Pulmonary artery endothelial cell (primary cell): ENCODE results near the gene CNTN6. TPM values are rescaled to one million over a fixed set of nuclear protein-coding genes. Genes with fewer than 3 reads are reported as not detected.

Experiments used
- DNase-seq: peaks from one replicate; pipeline ENCODE4 v3.0.0-alpha.2; 2011; ENCODE audit warnings: low read depth, low spot score
- total RNA-seq: library from RNA; depleted of rRNA; stranded (reverse); fragments of >200 nt; gene quantifications from 2 replicates; pipeline ENCODE4 v1.2.3, GENCODE V29; 2014

CNTN6 gene
- total RNA-seq: not detected in 2 replicates

- DNase-seq: no peak
Observed at GRCh38 chr3:1092771-1093170, at the start of gene CNTN6. TSS of gene CNTN6 (plus strand) at chr3:1093024. CDS start at chr3:1148009, 54,985 bp downstream.

GRCh38 chr3:1048558-1048957 is 44.3 kb upstream of the CNTN6 start:
- DNase-seq: no peak

GRCh38 chr3:1055870-1056269 is 37.0 kb upstream of the CNTN6 start:
- no peak for DNase-seq

GRCh38 chr3:1056744-1057143 is 36.1 kb upstream of the CNTN6 start:
- no peak for DNase-seq

- no peak for DNase-seq
Observed at GRCh38 chr3:1057436-1057835, 35.4 kb upstream of the CNTN6 start.

GRCh38 chr3:1068985-1069384 is 23.8 kb upstream of the CNTN6 start:
- DNase-seq: no peak

GRCh38 chr3:1072041-1072440 is 20.8 kb upstream of the CNTN6 start:
- no peak for DNase-seq

- no peak for DNase-seq
Observed at GRCh38 chr3:1079662-1080061, 13.2 kb upstream of the CNTN6 start.

GRCh38 chr3:1082108-1082507 is 10.7 kb upstream of the CNTN6 start:
- DNase-seq: no peak

- no peak for DNase-seq
Observed at GRCh38 chr3:1087066-1087560, 5.7 kb upstream of the CNTN6 start.

GRCh38 chr3:1088503-1088902 is 4.3 kb upstream of the CNTN6 start:
- no peak for DNase-seq

- no peak for DNase-seq
Observed at GRCh38 chr3:1091286-1091685, 1.5 kb upstream of the CNTN6 start.

GRCh38 chr3:1092061-1092460 is 763 bp upstream of the CNTN6 start:
- no peak for DNase-seq

- no peak for DNase-seq
Observed at GRCh38 chr3:1093217-1093616, 393 bp downstream of the CNTN6 start.

- DNase-seq: no peak
Observed at GRCh38 chr3:1103525-1103924, 10.7 kb downstream of the CNTN6 start.

- DNase-seq: no peak
Observed at GRCh38 chr3:1117843-1118473, 25.1 kb downstream of the CNTN6 start.

- DNase-seq: no peak
Observed at GRCh38 chr3:1131166-1131565, 38.3 kb downstream of the CNTN6 start.

- no peak for DNase-seq
Observed at GRCh38 chr3:1135194-1135593, 42.4 kb downstream of the CNTN6 start.

GRCh38 chr3:1138036-1138435 is 45.2 kb downstream of the CNTN6 start:
- no peak for DNase-seq

- DNase-seq: no peak
Observed at GRCh38 chr3:1139071-1139470, 46.2 kb downstream of the CNTN6 start.

- DNase-seq: no peak
Observed at GRCh38 chr3:1147326-1147725, 54.5 kb downstream of the CNTN6 start.

- DNase-seq: no peak
Observed at GRCh38 chr3:1147819-1148218, 55.0 kb downstream of the CNTN6 start.

GRCh38 chr3:1164101-1164500 is 71.3 kb downstream of the CNTN6 start:
- DNase-seq: no peak

- no peak for DNase-seq
Observed at GRCh38 chr3:1171320-1171719, 78.5 kb downstream of the CNTN6 start.
